GM12878 (cell line): Measurements from ENCODE around the gene NCAM1. TPM values are rescaled to one million over a fixed set of nuclear protein-coding genes. Genes with fewer than 3 reads are reported as not detected.

Experiments used
- ATAC-seq: fragments of 200-7000 bp; cut with Tn5 transposase; 3 replicates; pipeline ENCODE4 v1.9.1; 2020; ENCODE audit warnings: mild to moderate bottlenecking, moderate library complexity
- BruUV-seq: library from RNA; stranded (reverse); fragments of 400-500 nt; replicated peaks from 2 replicates; lab custom pipeline; 2021; lab: Mats Ljungman, UMichigan
- CTCF ChIA-PET: fragments of 300-600 bp; sonication (Branson Sonifier 250); formaldehyde crosslinking; extraction: SDS; loops from one replicate; lab custom pipeline; 2021; ENCODE audit warnings: inconsistent platforms; lab: Yijun Ruan, JAX
- POLR2A ChIA-PET: fragments of 350-600 bp; formaldehyde crosslinking; extraction: SDS; loops from one replicate; lab custom pipeline; 2021; ENCODE audit warnings: inconsistent platforms; lab: Charles Lee
- RAD21 ChIA-PET: fragments of 300-600 bp; sonication (Branson Sonifier 250); formaldehyde crosslinking; loops from one replicate; lab custom pipeline; 2023; ENCODE audit warnings: antibody characterized with exemption; ENCODE audit not compliant: unreplicated experiment; lab: Charles Lee
- SMC1A ChIA-PET: fragments of 300-600 bp; sonication (Branson Sonifier 250); formaldehyde crosslinking; loops from one replicate; lab custom pipeline; 2023; ENCODE audit not compliant: unreplicated experiment, uncharacterized antibody; lab: Charles Lee
- DNase-seq: peaks from one replicate; pipeline ENCODE4 v3.0.0-alpha.2; 2011; ENCODE audit warnings: low read depth, low spot score
- FAIRE-seq: peaks from 3 replicates; lab custom pipeline; 2011; peaks lifted over from hg19 to GRCh38; lab: Jason Lieb, UNC
- H2AFZ ChIP-seq: 2 replicates; pipeline ENCODE4 v1.6.0; 2011; ENCODE audit warnings: low read depth, low read length, control low read depth; ENCODE audit not compliant: control insufficient read depth
- H3K27ac ChIP-seq: 2 replicates; pipeline ENCODE4 v1.5.1; 2011; ENCODE audit warnings: control low read depth; ENCODE audit not compliant: control insufficient read depth, insufficient read depth
- H3K27me3 ChIP-seq, 2 experiments: replicated peaks in 1 of 2; 2 replicates each; pipeline versions ENCODE4 v1.6.0 to v1.6.1; 2011; ENCODE audit warnings: low read length in 1 of 2; ENCODE audit not compliant: control insufficient read depth in 2 of 2, insufficient read depth in 2 of 2
- H3K36me3 ChIP-seq, 2 experiments: 2 replicates each; pipeline ENCODE4 v1.5.1; 2011; ENCODE audit warnings: low read length in 1 of 2; ENCODE audit not compliant: control insufficient read depth in 2 of 2, insufficient read depth in 2 of 2
- H3K4me1 ChIP-seq: 2 replicates; pipeline ENCODE4 v1.6.1; 2011; ENCODE audit warnings: mild to moderate bottlenecking, low read length, moderate library complexity, mixed read lengths; ENCODE audit not compliant: control insufficient read depth, insufficient read depth
- H3K4me2 ChIP-seq: 2 replicates; pipeline ENCODE4 v1.6.0; 2011; ENCODE audit warnings: control low read depth; ENCODE audit not compliant: control insufficient read depth, insufficient read depth
- H3K4me3 ChIP-seq: fragments of 200-600 bp; sonication (generic); 2 replicates; pipeline ENCODE4 v1.5.1; 2016
- H3K79me2 ChIP-seq: 2 replicates; pipeline ENCODE4 v1.6.0; 2011; ENCODE audit warnings: low read length; ENCODE audit not compliant: control insufficient read depth, insufficient read depth
- H3K9ac ChIP-seq: 2 replicates; pipeline ENCODE4 v1.8.0; 2011; ENCODE audit warnings: low read length, control low read depth, mixed read lengths; ENCODE audit not compliant: control insufficient read depth, insufficient read depth
- H3K9me3 ChIP-seq: replicated peaks from 3 replicates; pipeline ENCODE4 v1.5.1; 2011; ENCODE audit warnings: mild to moderate bottlenecking, low read length; ENCODE audit not compliant: control insufficient read depth, insufficient read depth
- H4K20me1 ChIP-seq: 2 replicates; pipeline ENCODE4 v1.6.0; 2011; ENCODE audit not compliant: control insufficient read depth, insufficient read depth
- BHLHE40 ChIP-seq, 2 experiments: fragments of 450-650 bp in 1 of 2; IDR thresholded peaks; 2 replicates each; pipeline ENCODE4 v1.6.1; 2011 to 2017; ENCODE audit warnings: low read depth in 2 of 2, borderline replicate concordance in 1 of 2, improper control_type of control experiment in 1 of 2, low read length in 1 of 2, mild to moderate bottlenecking in 1 of 2
- CHD4 ChIP-seq: fragments of 200-600 bp; sonication (generic); IDR thresholded peaks from 2 replicates; pipeline ENCODE4 v1.6.1; 2016; ENCODE audit warnings: mild to moderate bottlenecking
- HSF1 ChIP-seq: fragments of 150-350 bp; IDR thresholded peaks from 2 replicates; pipeline ENCODE4 v1.6.1; 2014; ENCODE audit warnings: mild to moderate bottlenecking, low read depth, low read length
- MXI1 ChIP-seq: fragments of 150-350 bp; IDR thresholded peaks from 2 replicates; pipeline ENCODE4 v1.6.1; 2011; ENCODE audit warnings: low read depth, mild to moderate bottlenecking, inconsistent platforms, low read length, improper control_type of control experiment
- NFIC ChIP-seq: IDR thresholded peaks from 2 replicates; pipeline ENCODE4 v1.6.1; 2012; ENCODE audit warnings: low read depth, mild to moderate bottlenecking, inconsistent platforms, low read length, moderate library complexity
- WGBS: methylation state at CpG from one replicate; pipeline ENCODE4 v1.1.6; 2016; ENCODE audit warnings: low lambda C conversion rate; ENCODE audit not compliant: insufficient replicate concordance, insufficient coverage; ENCODE audit errors: missing lambda C conversion rate; 5-methylcytosine and 5-hydroxymethylcytosine counted together
- in situ Hi-C: fragments of 300-500 bp; cut with MboI; formaldehyde crosslinking; loops from 9 replicates; pipeline ENCODE4 v1.14.3; 2018; ENCODE audit warnings: mixed read lengths
- intact Hi-C: fragments of 100-400 bp; cut with micrococcal nuclease; formaldehyde crosslinking; loops from one replicate; pipeline ENCODE4 v1.14.2; 2022; ENCODE audit not compliant: unreplicated experiment
- polyA plus RNA-seq, 11 experiments: library from polyadenylated mRNA; depleted of rRNA in 4 of 11; unstranded in 6 of 11; stranded (reverse) in 5 of 11; fragments of >200 nt; fragmentation: Nextera tagmentation in 4 of 11; fragmentation: Illumina TruSeq in 1 of 11; extraction: Ambion mirVana in 4 of 11; extraction: Trizol in 1 of 11; gene quantifications; 1 replicate in 1 of 11; 2 replicates in 10 of 11; pipeline versions ENCODE4 v1.2.1 to v1.2.3, GENCODE V29; 2011 to 2016; ENCODE audit warnings: inconsistent platforms in 2 of 11, missing spikeins in 2 of 11, low read depth in 1 of 11
- total RNA-seq, 4 experiments: library from RNA; depleted of rRNA in 3 of 4; stranded (reverse); fragments of >200 nt in 3 of 4; fragmentation: Illumina TruSeq in 1 of 4; extraction: Trizol in 1 of 4; gene quantifications; 2 replicates each; pipeline versions ENCODE4 v1.2.1 to v1.2.3, GENCODE V29; 2013 to 2021
- TF ChIP-seq, protein P1 (sequence below): IDR thresholded peaks from 2 replicates; pipeline ENCODE4 v1.6.1; 2011; ENCODE audit warnings: low read depth, mild to moderate bottlenecking, low read length, moderate library complexity, borderline replicate concordance; ENCODE audit errors: extremely low read depth

The NCAM1 gene
- total and polyA plus RNA-seq, 10 of the 15 experiments (the other 5 are each of a cell fraction or from before 2014, with no cell fraction given) = 0.10 to 0.23 (median 0.11) TPM; not detected in 7

DNA sequence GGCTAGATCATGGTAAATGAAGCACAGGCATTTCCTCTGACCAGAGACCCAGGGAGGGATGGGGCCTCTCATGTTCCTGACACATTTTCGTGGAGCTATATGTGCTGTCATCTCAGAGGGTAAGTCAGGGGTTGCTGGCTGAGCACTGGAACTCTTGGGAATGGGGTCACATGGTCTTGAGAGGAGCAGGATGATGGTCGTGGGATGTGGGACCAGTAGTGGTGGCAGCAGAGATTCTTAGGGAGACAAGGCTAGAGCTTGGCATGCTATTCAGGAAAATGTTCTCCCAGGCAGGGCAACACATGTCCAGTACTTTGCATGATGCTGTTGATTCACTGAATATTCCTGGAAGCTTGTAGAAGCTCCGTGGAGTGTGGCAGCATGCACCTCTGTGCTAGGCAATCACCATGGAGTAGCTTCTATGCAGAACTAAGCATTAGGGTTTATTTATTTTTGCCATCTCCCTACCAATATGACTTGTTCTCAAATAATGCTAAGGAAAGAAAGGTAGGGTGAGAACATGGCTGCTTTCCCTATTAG lies 321.7 kb downstream of the NCAM1 start:
- no peak for ATAC-seq
- no peak overlapping the region for H3K4me2 ChIP-seq
- no peaks in the 10 kb centered on the region for H3K79me2 ChIP-seq
- no peaks in the 10 kb centered on the region for H3K27me3 ChIP-seq
- ChIA-PET POLR2A (no interaction called here), SMC1A (no interaction called here), RAD21 (no interaction called here), CTCF (interaction anchor here (0.8 to 1.3 kb wide), 2 partner anchors 695 to 700 kb away, joined by 4 read pairs; no protein-coding TSS in a partner anchor)
- WGBS = 0% methylated on average over 3 of the region's 3 CpGs
- DNase-seq = no peak
- H3K4me3 ChIP-seq = no peak overlapping the region
- no peak overlapping the region for H3K9ac ChIP-seq
- no peaks in the 10 kb centered on the region for H3K9me3 ChIP-seq
- FAIRE-seq = no peak
- intact Hi-C loops = no loop called here
- TF ChIP-seq CHD4 (no peak), MXI1 (no peak), BHLHE40 (IDR thresholded peaks at IDR 0.05; ENCODE audit: borderline replicate concordance in 1 of 2, low read depth in 2 of 2, low read length in 1 of 2) (no peak), HSF1 (no peak), NFIC (no peak)
- TF ChIP-seq, protein P1, sequence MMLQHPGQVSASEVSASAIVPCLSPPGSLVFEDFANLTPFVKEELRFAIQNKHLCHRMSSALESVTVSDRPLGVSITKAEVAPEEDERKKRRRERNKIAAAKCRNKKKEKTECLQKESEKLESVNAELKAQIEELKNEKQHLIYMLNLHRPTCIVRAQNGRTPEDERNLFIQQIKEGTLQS = no peak
- no peaks in the 10 kb centered on the region for H4K20me1 ChIP-seq
- in situ Hi-C loops = loop anchor here (10.0 kb wide), 1 partner anchor 1058 kb away; the partner anchor contains the start of gene PTS
- no peaks in the 10 kb centered on the region for H3K36me3 ChIP-seq
- BruUV-seq = no TSS peak
- no peaks in the 10 kb centered on the region for H3K4me1 ChIP-seq
- H2AFZ ChIP-seq = no peak overlapping the region
- H3K27ac ChIP-seq = no peak overlapping the region
